Effector memory CD4-positive, alpha-beta T cell (primary cell): ENCODE measurements around the gene CIRBP.

ENCODE experiments used
- DNase-seq, 3 donors: peaks; one replicate each; pipeline ENCODE4 v3.0.0-alpha.2; 2020
- H3K27ac ChIP-seq: 2 replicates; pipeline ENCODE4 v1.7.0; 2013; ENCODE audit warnings: mild to moderate bottlenecking, low read length, moderate library complexity; ENCODE audit not compliant: insufficient read depth, poor library complexity, severe bottlenecking
- H3K27me3 ChIP-seq: replicated peaks from 2 replicates; pipeline ENCODE4 v1.7.0; 2013; ENCODE audit warnings: mild to moderate bottlenecking, low read length; ENCODE audit not compliant: insufficient read depth, control insufficient read depth, poor library complexity, severe bottlenecking
- H3K36me3 ChIP-seq: 2 replicates; pipeline ENCODE4 v1.7.0; 2013; ENCODE audit warnings: mild to moderate bottlenecking, low read length, moderate library complexity; ENCODE audit not compliant: control insufficient read depth, insufficient read depth
- H3K4me1 ChIP-seq: 2 replicates; pipeline ENCODE4 v1.7.0; 2013; ENCODE audit warnings: low read length, mild to moderate bottlenecking; ENCODE audit not compliant: control insufficient read depth, insufficient read depth, poor library complexity, severe bottlenecking
- H3K4me3 ChIP-seq: 2 replicates; pipeline ENCODE4 v1.7.0; 2013; ENCODE audit warnings: low read length, low read depth, mild to moderate bottlenecking; ENCODE audit not compliant: insufficient read depth, poor library complexity, severe bottlenecking
- H3K9me3 ChIP-seq: 2 replicates; pipeline ENCODE4 v1.7.0; 2013; ENCODE audit warnings: mild to moderate bottlenecking, low read length, moderate library complexity; ENCODE audit not compliant: control insufficient read depth

Gene CIRBP

DNA sequence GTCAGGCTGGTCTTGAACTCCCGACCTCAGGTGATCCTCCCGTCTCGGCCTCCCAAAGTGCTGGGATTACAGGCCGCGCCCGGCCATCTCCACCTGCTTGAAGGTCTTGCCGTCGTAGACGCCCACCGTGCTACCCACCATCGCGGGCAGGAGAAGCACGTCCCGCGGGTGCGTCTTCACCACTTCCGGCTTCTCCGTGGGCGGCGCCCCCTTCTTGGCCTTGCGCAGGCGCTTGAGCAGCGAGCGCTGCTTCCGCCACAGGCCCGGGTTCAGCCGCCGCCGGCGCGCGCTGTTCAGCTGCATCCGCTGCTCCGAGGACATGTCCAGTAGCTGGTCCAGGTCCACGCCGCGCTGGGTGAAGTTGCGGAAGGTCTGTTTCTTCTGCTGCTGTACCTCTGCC is 38.2 kb downstream of the CIRBP start:
- Histone ChIP-seq H3K4me1 (no peaks in the 10 kb centered on the region), H3K4me3 (no peak overlapping the region), H3K9me3 (no peaks in the 10 kb centered on the region), H3K27ac (no peak overlapping the region), H3K36me3 (no peaks in the 10 kb centered on the region), H3K27me3 (no peaks in the 10 kb centered on the region)
- DNase-seq, result no peak

DNA sequence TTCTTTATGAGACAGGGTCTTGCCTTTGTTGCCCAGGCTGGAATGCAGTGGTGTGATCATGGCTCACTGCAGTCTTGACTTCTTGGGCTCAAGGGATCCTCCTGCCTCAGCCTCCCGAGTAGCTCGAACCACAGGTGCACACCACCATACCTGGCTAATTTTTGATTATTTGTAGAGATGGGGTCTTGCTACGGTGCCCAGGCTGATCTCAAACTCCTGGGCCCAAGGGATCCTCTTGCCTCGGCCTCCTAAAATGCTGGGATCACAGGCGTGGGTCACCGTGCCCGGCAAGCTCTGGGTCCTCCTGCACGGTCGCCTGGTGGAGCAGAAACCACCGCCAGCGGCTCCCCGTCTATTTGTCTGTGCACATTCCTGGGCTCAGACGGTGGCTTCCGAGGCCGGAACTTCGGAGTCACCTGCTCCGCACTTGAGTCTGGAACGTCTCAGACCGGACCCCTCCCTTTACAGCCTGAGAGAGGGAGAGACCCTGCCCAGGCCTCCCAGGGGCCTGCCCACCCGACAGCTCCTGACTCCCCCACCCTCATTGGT is 38.7 kb downstream of the CIRBP start:
- no peaks in the 10 kb centered on the region for H3K36me3 ChIP-seq
- H3K4me1 ChIP-seq, result no peaks in the 10 kb centered on the region
- no peaks in the 10 kb centered on the region for H3K27me3 ChIP-seq
- H3K4me3 ChIP-seq, result no peak overlapping the region
- H3K9me3 ChIP-seq, result no peaks in the 10 kb centered on the region
- no peak overlapping the region for H3K27ac ChIP-seq
- no peak for DNase-seq

DNA sequence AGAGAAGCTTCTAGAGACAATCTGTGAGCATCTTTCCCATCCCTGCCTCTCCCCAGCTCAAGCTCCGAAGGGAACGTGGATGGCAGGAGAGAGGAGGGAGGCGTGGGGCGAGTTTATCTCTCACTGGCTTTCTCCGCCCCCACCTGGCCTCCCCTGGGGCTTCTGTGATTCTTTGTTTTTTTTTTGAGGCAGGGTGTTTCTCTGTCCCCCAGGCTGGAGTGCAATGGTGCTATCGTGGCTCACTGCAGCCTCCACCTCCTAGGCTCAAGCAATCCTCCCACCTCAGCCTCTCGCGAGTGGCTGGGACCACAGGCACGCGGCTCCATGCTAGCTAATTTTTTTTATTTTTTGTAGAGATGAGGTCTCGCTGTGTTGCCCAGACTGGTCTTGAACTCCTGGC is 39.6 kb downstream of the CIRBP start:
- Histone ChIP-seq H3K36me3 (no peaks in the 10 kb centered on the region), H3K27ac (no peak overlapping the region), H3K4me3 (no peak overlapping the region), H3K27me3 (no peaks in the 10 kb centered on the region), H3K9me3 (no peaks in the 10 kb centered on the region), H3K4me1 (no peaks in the 10 kb centered on the region)
- no peak for DNase-seq

DNA sequence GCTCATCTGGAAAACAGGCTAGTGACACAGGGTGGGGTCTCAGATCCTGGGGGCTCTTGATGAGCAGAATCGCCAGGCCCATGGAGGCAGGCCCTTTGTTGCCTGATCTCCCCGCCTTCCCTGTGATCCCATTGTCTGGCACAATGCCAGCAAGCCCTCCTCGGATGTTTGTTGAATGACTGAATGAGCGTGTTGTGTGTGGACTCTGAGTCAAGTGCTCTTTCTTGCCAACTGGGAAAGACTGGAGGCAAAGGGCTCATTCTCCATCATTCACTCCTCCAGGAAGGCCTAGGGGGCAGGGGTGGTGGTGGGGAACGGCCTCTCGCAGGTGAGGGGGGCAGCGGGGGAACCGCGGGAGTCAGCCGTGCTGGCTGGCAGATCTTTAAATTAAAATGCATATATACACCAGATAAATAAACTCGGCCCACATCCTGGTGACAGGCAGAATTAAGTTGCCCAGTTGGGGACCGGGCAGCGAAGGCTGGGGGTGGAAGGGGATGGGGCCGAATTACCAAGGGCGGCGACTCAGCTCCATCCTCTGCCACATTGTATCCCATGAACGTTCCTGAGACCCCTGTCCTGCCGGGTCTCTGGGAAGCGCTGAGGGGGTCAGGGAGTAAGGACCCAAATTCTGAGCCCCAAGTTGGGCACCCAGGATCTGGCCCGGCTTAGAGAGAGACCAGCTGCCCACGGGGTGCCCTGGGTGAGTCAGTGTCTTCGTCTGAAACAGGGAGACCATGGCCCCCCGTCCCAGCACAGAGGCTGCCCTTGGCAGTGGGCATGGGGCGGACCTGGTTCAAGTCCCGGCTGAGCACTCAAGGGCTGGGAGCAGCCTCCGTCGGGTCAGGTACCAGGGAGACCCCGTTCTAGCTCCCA is 41.1 kb downstream of the CIRBP start:
- Histone ChIP-seq H3K9me3 (no peaks in the 10 kb centered on the region), H3K27me3 (no peaks in the 10 kb centered on the region), H3K36me3 (no peaks in the 10 kb centered on the region), H3K4me1 (no peaks in the 10 kb centered on the region), H3K4me3 (no peak overlapping the region), H3K27ac (no peak overlapping the region)
- no peak for DNase-seq

DNA sequence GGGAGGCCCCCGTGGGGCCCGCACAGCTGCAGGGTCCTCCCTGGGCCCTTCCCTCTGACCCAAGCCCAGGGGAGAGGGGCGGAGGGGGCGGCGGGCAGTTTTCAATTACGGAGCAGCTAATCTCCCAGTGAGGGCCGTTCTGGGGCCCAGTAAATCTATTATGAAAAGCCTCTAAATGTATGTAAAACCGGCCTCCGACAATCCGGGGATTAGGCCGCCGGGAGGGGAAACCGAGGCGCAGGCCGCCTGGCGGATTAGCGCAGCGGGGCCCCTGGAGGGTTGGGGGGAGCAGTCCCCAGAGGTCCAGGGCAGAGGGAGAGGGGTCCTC is 41.7 kb downstream of the CIRBP start:
- H3K9me3 ChIP-seq, result no peaks in the 10 kb centered on the region
- peaks cover 2% of the 10 kb centered on the region for H3K4me1 ChIP-seq
- DNase-seq, result no peak
- peaks cover under 1% of the 10 kb centered on the region for H3K27me3 ChIP-seq
- no peak overlapping the region for H3K4me3 ChIP-seq
- no peaks in the 10 kb centered on the region for H3K36me3 ChIP-seq
- H3K27ac ChIP-seq, result no peak overlapping the region

DNA sequence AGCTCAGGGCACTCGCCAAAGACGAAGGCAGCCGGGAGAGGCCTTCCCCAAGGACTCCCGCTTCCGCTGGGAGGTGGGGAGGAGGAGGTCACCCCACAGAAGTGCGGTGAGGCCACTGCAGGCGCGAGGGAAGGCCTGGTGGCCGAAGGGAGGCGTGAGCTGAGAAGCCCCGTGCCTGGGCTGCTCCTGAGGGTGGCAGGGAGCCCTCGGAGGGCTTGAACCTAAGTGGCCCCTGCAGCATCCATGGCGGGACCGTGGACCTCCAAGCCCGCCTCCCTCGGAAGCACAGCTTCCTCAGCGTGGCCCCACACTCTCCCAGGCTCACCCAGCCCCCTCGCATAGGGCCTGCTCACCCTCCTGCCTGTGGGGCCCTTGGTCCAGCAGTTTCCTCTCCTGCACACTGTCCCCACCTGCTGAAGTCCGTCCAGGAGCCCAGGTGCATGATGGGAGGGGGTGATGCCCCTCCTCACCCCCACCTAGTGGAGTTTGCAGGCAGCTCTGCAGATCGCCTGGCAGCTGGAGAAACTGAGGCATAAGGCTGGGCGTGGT is 42.5 kb downstream of the CIRBP start:
- Histone ChIP-seq H3K4me1 (peaks cover 6% of the 10 kb centered on the region), H3K9me3 (no peaks in the 10 kb centered on the region), H3K4me3 (no peak overlapping the region), H3K27me3 (peaks cover 8% of the 10 kb centered on the region), H3K27ac (no peak overlapping the region), H3K36me3 (no peaks in the 10 kb centered on the region)
- DNase-seq, result no peak

DNA sequence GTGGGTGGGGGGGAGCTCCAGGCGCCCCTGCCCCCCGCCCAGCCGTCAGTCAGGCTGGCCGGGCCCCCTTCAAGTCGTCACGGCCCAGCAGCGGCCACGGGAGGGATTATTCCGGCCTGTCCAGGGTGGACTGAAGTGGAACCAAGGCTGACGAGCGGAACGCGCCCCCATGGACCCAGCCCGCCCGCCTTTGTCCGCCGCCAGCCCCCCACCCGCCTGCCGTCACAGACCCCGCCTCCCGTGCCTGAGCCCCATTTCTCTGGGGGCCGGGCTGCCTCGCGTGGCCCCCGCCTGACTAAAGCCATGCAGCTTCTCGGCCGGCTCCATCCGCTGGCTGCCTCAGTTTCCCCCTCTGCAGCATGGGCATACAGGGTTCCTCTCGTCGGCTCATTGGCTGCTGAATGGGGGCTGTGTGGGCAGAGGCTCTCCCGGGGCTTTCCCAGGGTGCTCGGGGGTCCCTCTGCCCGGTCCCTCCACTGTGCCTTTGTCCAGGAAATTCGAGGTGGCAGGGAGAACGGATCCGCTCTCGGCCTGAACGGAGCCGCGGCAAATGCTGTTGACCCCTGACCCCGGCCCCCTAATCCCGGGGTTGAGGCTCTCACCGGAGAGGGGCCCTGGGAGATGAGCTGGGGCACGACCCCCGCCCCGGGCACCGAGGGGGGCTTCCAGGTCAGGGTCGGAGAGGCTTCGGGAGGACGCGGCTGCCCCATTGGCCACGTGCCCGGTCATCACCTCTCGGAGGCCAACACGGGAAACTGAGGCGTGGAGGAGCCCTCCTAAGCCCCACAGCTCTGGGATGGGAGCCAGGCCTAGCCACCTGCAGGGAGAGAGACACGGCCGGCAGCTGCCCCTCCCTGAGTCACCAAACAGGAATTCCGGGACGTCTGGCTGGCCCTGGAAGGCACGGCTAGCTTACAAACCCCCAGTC is 43.9 kb downstream of the CIRBP start:
- peaks cover 16% of the 10 kb centered on the region for H3K27me3 ChIP-seq
- DNase-seq, result no peak
- H3K27ac ChIP-seq, result no peak overlapping the region
- no peaks in the 10 kb centered on the region for H3K9me3 ChIP-seq
- H3K36me3 ChIP-seq, result no peaks in the 10 kb centered on the region
- H3K4me1 ChIP-seq, result peaks cover 6% of the 10 kb centered on the region
- H3K4me3 ChIP-seq, result no peak overlapping the region

DNA sequence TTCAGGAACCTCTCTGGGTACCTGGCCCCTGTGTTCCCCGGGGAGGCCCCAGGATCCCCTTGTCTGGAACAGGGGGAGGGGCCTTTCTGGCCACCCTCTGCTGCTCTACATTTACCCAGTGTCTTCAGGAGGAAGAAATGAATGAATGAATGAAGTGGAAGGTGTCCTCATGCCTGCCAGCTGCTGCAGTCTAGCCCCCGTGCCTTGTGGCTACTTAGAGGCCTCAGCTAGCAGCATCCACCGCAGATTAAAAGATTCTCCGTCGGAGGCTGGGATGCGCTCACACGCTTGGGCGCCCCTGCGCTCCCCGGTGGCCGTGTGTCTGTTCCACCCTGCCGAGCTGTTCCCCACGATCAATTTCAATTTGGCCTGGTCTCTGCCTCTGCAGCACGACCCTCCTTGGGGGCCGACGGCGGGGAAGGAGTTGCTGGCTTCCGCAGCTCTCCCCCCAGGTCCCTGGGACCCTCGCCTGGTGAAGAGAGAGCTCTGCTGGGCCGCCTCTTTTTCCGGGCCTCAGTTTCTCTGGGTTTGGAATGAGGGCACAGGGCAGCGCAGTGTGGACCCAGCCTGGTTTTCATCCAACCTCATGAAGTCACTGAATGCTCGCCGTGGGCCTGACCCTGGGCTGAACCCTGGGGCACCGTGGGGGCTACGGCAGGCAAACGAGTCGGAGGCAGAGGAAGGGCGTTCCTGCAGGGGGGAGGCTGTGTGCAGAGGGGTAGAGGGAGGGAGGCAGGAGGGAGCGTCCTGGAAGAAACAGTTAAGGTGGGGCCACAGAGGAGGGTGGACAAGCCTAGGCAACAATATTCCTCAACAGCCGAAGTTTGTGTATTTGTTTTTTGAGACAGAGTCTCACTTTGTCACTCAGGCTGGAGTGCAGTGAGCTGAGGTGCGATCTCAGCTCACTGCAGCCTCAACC is 44.8 kb downstream of the CIRBP start:
- no peak for DNase-seq
- Histone ChIP-seq H3K4me1 (peaks cover 6% of the 10 kb centered on the region), H3K9me3 (no peaks in the 10 kb centered on the region), H3K4me3 (no peak overlapping the region), H3K36me3 (no peaks in the 10 kb centered on the region), H3K27me3 (peaks cover 16% of the 10 kb centered on the region), H3K27ac (no peak overlapping the region)

DNA sequence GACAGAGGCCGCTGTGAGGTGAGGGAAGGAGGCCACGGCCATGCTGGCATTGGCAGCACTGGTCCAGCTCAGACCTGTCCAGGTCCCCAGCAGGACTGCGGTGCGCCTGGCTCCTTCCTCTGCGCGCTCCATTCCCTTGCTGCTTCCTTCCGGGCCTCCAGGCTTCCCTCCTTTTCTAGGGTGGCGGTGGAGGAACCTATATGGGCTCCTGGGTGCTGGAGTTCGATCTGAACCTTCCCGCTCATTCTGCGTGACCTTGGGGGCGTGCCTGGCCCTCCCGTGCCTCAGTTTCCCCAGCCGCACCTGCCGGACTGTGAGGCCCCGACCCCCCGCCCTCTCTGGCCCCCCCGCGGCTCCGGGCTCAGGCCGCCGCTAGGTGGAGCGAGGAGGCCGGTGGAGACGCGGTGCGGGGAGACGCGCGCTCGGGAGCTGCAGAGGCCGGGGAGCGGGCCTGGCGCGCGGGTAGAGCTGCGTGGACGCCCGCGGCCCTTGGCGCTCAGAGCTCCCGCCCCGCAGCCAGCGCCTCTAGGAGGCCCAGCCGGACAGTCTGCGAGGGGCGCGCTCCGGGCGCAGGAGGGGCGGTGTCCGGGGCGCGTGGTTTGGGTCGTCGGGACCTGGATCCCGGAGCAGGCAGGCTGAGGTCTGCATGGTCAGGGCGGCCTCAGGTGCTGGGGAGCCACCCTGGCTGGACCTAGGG is 46.5 kb downstream of the CIRBP start:
- Histone ChIP-seq H3K27ac (no peak overlapping the region), H3K9me3 (no peaks in the 10 kb centered on the region), H3K4me1 (peaks cover 6% of the 10 kb centered on the region), H3K27me3 (peaks cover 16% of the 10 kb centered on the region), H3K4me3 (no peak overlapping the region), H3K36me3 (no peaks in the 10 kb centered on the region)
- DNase-seq, result no peak
